OCI-LY3 (cell line): ENCODE measurements around the gene UBE2J1.
"Not testable (repeated sequence)": the region's sequence is repeated elsewhere in the genome, so short reads cannot be mapped to it uniquely, and the experiment has no call there.

Experiments
- H2AFZ ChIP-seq: fragments of 200-600, 300-600 bp; shearing (Covaris generic); 2 replicates; pipeline ENCODE4 v1.6.0; 2014; ENCODE audit warnings: antibody characterized with exemption, low read depth, low read length
- H3K27ac ChIP-seq: fragments of 200-600, 300-600 bp; sonication (generic); 2 replicates; pipeline ENCODE4 v1.5.1; 2014; ENCODE audit warnings: mild to moderate bottlenecking, low read length, moderate library complexity, mixed read lengths
- H3K27me3 ChIP-seq: fragments of 200-600, 300-600 bp; sonication (generic); 2 replicates; pipeline ENCODE4 v1.6.1; 2014; ENCODE audit warnings: low read depth, low read length, mixed read lengths
- H3K36me3 ChIP-seq: fragments of 200-600, 300-600 bp; sonication (generic); replicated peaks from 2 replicates; pipeline ENCODE3; 2014; ENCODE audit warnings: low read depth, low read length, mixed read lengths
- H3K4me1 ChIP-seq: fragments of 300-600, 200-600 bp; sonication (generic); 2 replicates; pipeline ENCODE4 v1.6.1; 2014; ENCODE audit warnings: low read length, mixed read lengths
- H3K4me2 ChIP-seq: fragments of 200-600, 300-600 bp; sonication (generic); 2 replicates; pipeline ENCODE4 v1.6.1; 2014; ENCODE audit warnings: low read length, mixed read lengths
- H3K4me3 ChIP-seq: fragments of 300-600, 200-600 bp; sonication (generic); 2 replicates; pipeline ENCODE4 v1.5.1; 2014; ENCODE audit warnings: antibody characterized with exemption, mild to moderate bottlenecking, low read length, moderate library complexity
- H3K79me2 ChIP-seq: fragments of 300-600, 200-600 bp; shearing (Covaris generic); 2 replicates; pipeline ENCODE4 v1.6.1; 2014; ENCODE audit warnings: mild to moderate bottlenecking, low read length, mixed read lengths
- H3K9ac ChIP-seq: fragments of 300-600, 200-600 bp; shearing (Covaris generic); 2 replicates; pipeline ENCODE4 v1.6.0; 2014; ENCODE audit warnings: mild to moderate bottlenecking, low read length, moderate library complexity
- H3K9me3 ChIP-seq: fragments of 200-600, 300-600 bp; shearing (Covaris generic); 2 replicates; pipeline ENCODE4 v1.6.1; 2014; ENCODE audit warnings: low read length, mixed read lengths; ENCODE audit not compliant: insufficient read depth
- H4K20me1 ChIP-seq: fragments of 200-600, 300-600 bp; sonication (generic); 2 replicates; pipeline ENCODE4 v1.6.1; 2016; ENCODE audit warnings: low read length, mixed read lengths; ENCODE audit not compliant: insufficient read depth
- EZH2phosphoT487 ChIP-seq: fragments of 200-600 bp; shearing (Covaris generic); IDR thresholded peaks from 2 replicates; pipeline ENCODE4 v1.6.1; 2018; ENCODE audit warnings: antibody characterized with exemption, mixed run types, low read depth
- TF ChIP-seq, protein P1 (sequence below): fragments of 200-600, 300-600 bp; sonication (generic); IDR thresholded peaks from 2 replicates; pipeline ENCODE4 v1.5.1; 2014; ENCODE audit warnings: antibody characterized with exemption, low read length, low read depth

UBE2J1 gene

DNA sequence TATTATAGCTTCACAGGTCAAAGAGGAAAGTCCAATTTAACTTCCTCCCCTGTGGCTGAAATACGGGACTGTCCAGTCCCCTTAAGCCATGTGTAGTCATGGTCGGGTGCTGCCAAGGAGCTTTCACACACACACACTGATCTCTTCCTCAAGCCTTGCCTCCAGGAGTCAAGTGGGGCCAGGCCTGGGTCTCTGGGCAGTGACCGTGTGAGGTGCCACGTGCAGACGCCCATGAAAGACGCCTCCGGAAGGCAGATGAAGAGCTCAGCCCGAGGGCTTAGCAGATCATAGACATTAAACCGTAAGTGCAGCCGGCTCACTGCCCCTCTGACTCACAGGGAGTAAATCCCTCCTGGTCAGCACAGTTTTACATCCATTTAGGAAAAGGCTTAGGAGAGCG lies 41.6 kb downstream of the UBE2J1 start:
- Histone ChIP-seq H3K27me3 (no peaks in the 10 kb centered on the region), H3K4me1 (no peaks in the 10 kb centered on the region), H3K4me3 (no peak overlapping the region), H3K36me3 (no peaks in the 10 kb centered on the region), H4K20me1 (no peaks in the 10 kb centered on the region), H3K79me2 (no peaks in the 10 kb centered on the region), H3K9ac (no peak overlapping the region), H2AFZ (no peak overlapping the region), H3K27ac (no peak overlapping the region), H3K9me3 (no peaks in the 10 kb centered on the region), H3K4me2 (no peak overlapping the region)
- TF ChIP-seq EZH2phosphoT487, result no peak
- TF ChIP-seq, protein P1, sequence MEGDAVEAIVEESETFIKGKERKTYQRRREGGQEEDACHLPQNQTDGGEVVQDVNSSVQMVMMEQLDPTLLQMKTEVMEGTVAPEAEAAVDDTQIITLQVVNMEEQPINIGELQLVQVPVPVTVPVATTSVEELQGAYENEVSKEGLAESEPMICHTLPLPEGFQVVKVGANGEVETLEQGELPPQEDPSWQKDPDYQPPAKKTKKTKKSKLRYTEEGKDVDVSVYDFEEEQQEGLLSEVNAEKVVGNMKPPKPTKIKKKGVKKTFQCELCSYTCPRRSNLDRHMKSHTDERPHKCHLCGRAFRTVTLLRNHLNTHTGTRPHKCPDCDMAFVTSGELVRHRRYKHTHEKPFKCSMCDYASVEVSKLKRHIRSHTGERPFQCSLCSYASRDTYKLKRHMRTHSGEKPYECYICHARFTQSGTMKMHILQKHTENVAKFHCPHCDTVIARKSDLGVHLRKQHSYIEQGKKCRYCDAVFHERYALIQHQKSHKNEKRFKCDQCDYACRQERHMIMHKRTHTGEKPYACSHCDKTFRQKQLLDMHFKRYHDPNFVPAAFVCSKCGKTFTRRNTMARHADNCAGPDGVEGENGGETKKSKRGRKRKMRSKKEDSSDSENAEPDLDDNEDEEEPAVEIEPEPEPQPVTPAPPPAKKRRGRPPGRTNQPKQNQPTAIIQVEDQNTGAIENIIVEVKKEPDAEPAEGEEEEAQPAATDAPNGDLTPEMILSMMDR, result no peak

DNA sequence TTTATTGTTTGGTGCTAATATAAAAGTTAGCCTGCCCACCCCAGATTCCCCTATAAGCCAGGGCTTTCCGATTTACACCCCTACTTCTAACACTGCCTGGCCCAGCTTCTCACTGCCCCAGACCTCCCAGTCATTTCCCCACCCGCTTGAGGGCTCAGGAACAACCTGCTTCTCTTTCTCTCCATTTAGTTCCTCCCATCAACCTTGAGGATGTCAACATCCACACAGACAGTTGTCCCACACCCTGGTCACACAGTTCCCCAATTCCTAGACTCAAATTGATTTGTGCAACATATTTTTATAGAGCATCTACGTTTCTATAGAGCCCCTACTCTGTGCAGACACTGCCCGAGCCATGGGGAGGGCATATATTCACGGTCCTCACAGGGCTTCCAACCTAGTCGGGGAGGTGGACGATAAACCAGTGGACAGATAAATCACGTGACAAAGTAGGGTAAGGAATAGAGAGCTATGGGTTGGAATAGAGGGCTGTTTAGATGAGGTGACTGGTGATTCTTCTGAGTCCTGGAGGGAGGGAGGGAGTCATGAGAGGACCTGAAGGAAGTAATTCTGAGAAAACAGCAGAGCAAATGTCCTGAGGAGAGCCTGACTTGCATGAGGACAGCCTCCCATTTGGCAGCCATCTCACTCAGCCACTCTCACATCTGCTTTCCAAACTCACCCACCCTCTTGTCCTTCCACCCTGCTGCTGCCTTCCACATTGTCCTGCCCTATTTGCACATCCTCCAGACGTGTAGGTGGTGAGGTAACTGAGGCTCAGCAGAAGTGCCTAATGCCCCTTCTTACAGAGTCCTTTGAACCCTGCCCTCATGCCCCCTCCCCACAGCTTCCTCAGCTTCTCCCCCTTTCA lies 43.8 kb downstream of the UBE2J1 start:
- Histone ChIP-seq H3K27me3 (no peaks in the 10 kb centered on the region), H3K4me3 (no peak overlapping the region), H3K9me3 (no peaks in the 10 kb centered on the region), H3K9ac (no peak overlapping the region), H3K79me2 (no peaks in the 10 kb centered on the region), H3K4me1 (no peaks in the 10 kb centered on the region), H3K4me2 (no peak overlapping the region), H3K36me3 (no peaks in the 10 kb centered on the region), H4K20me1 (no peaks in the 10 kb centered on the region), H2AFZ (no peak overlapping the region), H3K27ac (no peak overlapping the region)
- TF ChIP-seq, protein P1, result no peak
- TF ChIP-seq EZH2phosphoT487, result no peak

DNA sequence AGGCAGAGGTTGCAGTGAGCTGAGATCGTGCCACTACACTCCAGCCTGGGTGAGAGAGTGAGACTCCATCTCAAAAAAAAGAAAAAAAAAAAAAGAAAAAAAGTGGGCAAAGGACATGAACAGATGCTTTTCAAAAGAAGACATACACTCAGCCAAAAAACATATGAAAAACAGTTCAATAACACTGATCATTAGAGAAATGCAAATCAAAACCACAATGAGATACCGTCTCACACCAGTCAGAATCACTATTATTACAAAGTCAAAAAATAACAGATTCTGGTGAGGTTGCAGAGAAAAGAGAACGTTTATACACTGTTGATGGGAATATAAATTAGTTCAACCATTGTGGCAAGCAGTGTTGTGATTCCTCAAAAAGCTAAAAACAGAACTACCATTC lies 48.0 kb downstream of the UBE2J1 start:
- H2AFZ ChIP-seq, H3K27me3 ChIP-seq, H3K9me3 ChIP-seq, H3K9ac ChIP-seq, H3K27ac ChIP-seq, H3K4me2 ChIP-seq, H3K36me3 ChIP-seq, H3K4me1 ChIP-seq, H3K79me2 ChIP-seq, H3K4me3 ChIP-seq, H4K20me1 ChIP-seq: not testable (repeated sequence)

DNA sequence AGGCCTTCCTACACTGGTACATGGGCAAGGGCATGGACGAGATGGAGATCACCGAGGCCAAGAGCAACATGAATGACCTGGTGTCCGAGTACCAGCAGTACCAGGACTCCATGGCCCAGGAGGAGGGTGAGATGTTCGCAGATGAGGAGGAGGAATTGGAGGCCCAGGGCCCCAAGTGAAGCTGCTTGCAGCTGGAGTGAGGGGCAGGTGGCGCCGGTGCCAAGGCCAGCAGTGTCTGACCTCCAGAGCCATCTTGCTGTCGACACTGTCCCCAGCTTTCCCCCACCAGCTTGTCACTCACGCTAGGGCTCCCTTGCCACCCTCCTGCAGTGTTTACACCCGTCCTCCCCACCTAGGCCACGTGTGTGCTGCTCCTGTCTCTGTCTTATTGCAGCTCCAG lies 49.6 kb downstream of the UBE2J1 start:
- TF ChIP-seq, protein P1, result no peak
- no peak for TF ChIP-seq EZH2phosphoT487
- no peaks in the 10 kb centered on the region for H3K36me3 ChIP-seq
- H3K27ac ChIP-seq, result no peak overlapping the region
- no peaks in the 10 kb centered on the region for H3K9me3 ChIP-seq
- H2AFZ ChIP-seq, result no peak overlapping the region
- no peaks in the 10 kb centered on the region for H3K27me3 ChIP-seq
- H3K4me1 ChIP-seq, result peaks cover 11% of the 10 kb centered on the region
- no peaks in the 10 kb centered on the region for H4K20me1 ChIP-seq
- no peak overlapping the region for H3K9ac ChIP-seq
- H3K4me3 ChIP-seq, result no peak overlapping the region
- no peak overlapping the region for H3K4me2 ChIP-seq
- no peaks in the 10 kb centered on the region for H3K79me2 ChIP-seq
